Natural killer cell (primary cell): Measurements from ENCODE around the gene EPHA6. TPM values are rescaled to one million over a fixed set of nuclear protein-coding genes. Genes with fewer than 3 reads are reported as not detected.

Experiments
- ATAC-seq, 3 donors: fragments of 150-1000 bp in 2 of 3; fragments of 200-7000 bp in 1 of 3; cut with Tn5 transposase; 1 replicate in 1 of 3; 2 replicates in 2 of 3; pipeline ENCODE4 v1.10.0; 2021; ENCODE audit warnings: mild to moderate bottlenecking in 2 of 3, moderate library complexity in 2 of 3
- DNase-seq, 2 donors: peaks; one replicate each; pipeline versions ENCODE4 v3.0.0 to v3.0.0-alpha.2; 2013 to 2021; ENCODE audit warnings: mixed read lengths in 1 of 2
- H3K27ac ChIP-seq: one replicate; pipeline ENCODE4 v1.5.1; 2013; ENCODE audit warnings: mild to moderate bottlenecking, low read length
- H3K27me3 ChIP-seq: one replicate; pipeline ENCODE4 v1.6.1; 2013; ENCODE audit warnings: low read length; ENCODE audit not compliant: control insufficient read depth, insufficient read depth
- H3K36me3 ChIP-seq: one replicate; pipeline ENCODE4 v1.6.1; 2013; ENCODE audit warnings: low read length; ENCODE audit not compliant: control insufficient read depth, insufficient read depth
- H3K4me1 ChIP-seq: one replicate; pipeline ENCODE4 v1.6.1; 2013; ENCODE audit warnings: low read length; ENCODE audit not compliant: control insufficient read depth, insufficient read depth
- H3K4me3 ChIP-seq: one replicate; pipeline ENCODE4 v1.5.1; 2013; ENCODE audit warnings: low read length
- H3K9me3 ChIP-seq: one replicate; pipeline ENCODE4 v1.6.1; 2013; ENCODE audit warnings: low read length; ENCODE audit not compliant: control insufficient read depth, insufficient read depth
- H3K27ac Mint-ChIP-seq, 2 donors: one replicate each; pipeline ENCODE4 v1.8.0; 2022; ENCODE audit warnings: mild to moderate bottlenecking in 2 of 2, mixed read lengths in 2 of 2, moderate library complexity in 1 of 2
- H3K27me3 Mint-ChIP-seq, 2 donors: one replicate each; pipeline ENCODE4 v1.8.0; 2022; ENCODE audit warnings: low read depth in 2 of 2, mixed read lengths in 2 of 2
- H3K36me3 Mint-ChIP-seq: one replicate; pipeline ENCODE4 v1.8.0; 2022; ENCODE audit warnings: mixed read lengths
- H3K4me1 Mint-ChIP-seq, 2 donors: one replicate each; pipeline ENCODE4 v1.8.0; 2022; ENCODE audit warnings: mixed read lengths in 2 of 2
- H3K4me3 Mint-ChIP-seq: one replicate; pipeline ENCODE4 v1.8.0; 2022; ENCODE audit warnings: mild to moderate bottlenecking, moderate library complexity, mixed read lengths
- H3K9me3 Mint-ChIP-seq, 2 donors: one replicate each; pipeline ENCODE4 v1.8.0; 2022; ENCODE audit warnings: mixed read lengths in 2 of 2
- CTCF ChIP-seq: fragments of 200-600 bp; IDR thresholded peaks from one replicate; pipeline ENCODE4 v1.8.0; 2022; ENCODE audit warnings: antibody characterized with exemption
- WGBS: methylation state at CpG from one replicate; pipeline ENCODE4 v1.1.7; 2013; ENCODE audit warnings: missing lambda C conversion rate; ENCODE audit not compliant: insufficient coverage; 5-methylcytosine and 5-hydroxymethylcytosine counted together
- intact Hi-C: fragments of 100-400 bp; cut with micrococcal nuclease; formaldehyde crosslinking; loops from one replicate; pipeline ENCODE4 v1.14.2; 2022
- total RNA-seq, 4 donors: library from RNA; stranded (reverse); fragments of 120-200 nt in 1 of 4; gene quantifications; one replicate each; pipeline versions ENCODE4 v1.2.3 to v1.2.4, GENCODE V29; 2013 to 2022

Gene EPHA6
- total RNA-seq, 3 donors from 2014 or later (not counting 1 experiment from before 2014, with no cell fraction given), result not detected

GRCh38 chr3:97552186-97552585 lies 737.8 kb downstream of the EPHA6 start:
- H3K4me3 Mint-ChIP-seq, result no peak overlapping the region
- ATAC-seq (no peak), DNase-seq (no peak)
- Histone ChIP-seq H3K27ac (no peak overlapping the region), H3K27me3 (no peaks in the 10 kb centered on the region), H3K4me3 (no peak overlapping the region), H3K36me3 (no peaks in the 10 kb centered on the region), H3K4me1 (no peaks in the 10 kb centered on the region), H3K9me3 (peaks cover 2% of the 10 kb centered on the region)
- peaks cover 0 to 9% of the 10 kb centered on the region in 2 donors for H3K9me3 Mint-ChIP-seq
- H3K27ac Mint-ChIP-seq, result no peak overlapping the region
- intact Hi-C loops, result no loop called here
- H3K36me3 Mint-ChIP-seq, result no peaks in the 10 kb centered on the region
- no peaks in the 10 kb centered on the region for H3K4me1 Mint-ChIP-seq
- TF ChIP-seq CTCF, result no peak
- H3K27me3 Mint-ChIP-seq, result no peaks in the 10 kb centered on the region

GRCh38 chr3:97575742-97576141 lies 761.3 kb downstream of the EPHA6 start:
- H3K27me3 Mint-ChIP-seq, result no peaks in the 10 kb centered on the region
- no peaks in the 10 kb centered on the region for H3K4me1 Mint-ChIP-seq
- DNase-seq (no peak), ATAC-seq (no peak)
- Histone ChIP-seq H3K27me3 (no peaks in the 10 kb centered on the region), H3K9me3 (no peaks in the 10 kb centered on the region), H3K27ac (no peak overlapping the region), H3K4me3 (no peak overlapping the region), H3K36me3 (no peaks in the 10 kb centered on the region), H3K4me1 (no peaks in the 10 kb centered on the region)
- H3K9me3 Mint-ChIP-seq, result peaks cover 4 to 6% of the 10 kb centered on the region in 2 donors
- H3K36me3 Mint-ChIP-seq, result no peaks in the 10 kb centered on the region
- no peak overlapping the region for H3K27ac Mint-ChIP-seq
- 55% methylated on average over 2 of the region's 3 CpGs for WGBS
- H3K4me3 Mint-ChIP-seq, result no peak overlapping the region
- TF ChIP-seq CTCF, result no peak
- intact Hi-C loops, result no loop called here

- WGBS, result 78% methylated on average over 1 of the region's 2 CpGs
- H3K4me1 Mint-ChIP-seq, result no peaks in the 10 kb centered on the region
- no peaks in the 10 kb centered on the region for H3K27me3 Mint-ChIP-seq
- ATAC-seq (no peak), DNase-seq (no peak)
- H3K27ac ChIP-seq, result no peak overlapping the region
- peaks cover 4 to 7% of the 10 kb centered on the region in 2 donors for H3K9me3 Mint-ChIP-seq
- no peaks in the 10 kb centered on the region for H3K27me3 ChIP-seq
- no peaks in the 10 kb centered on the region for H3K4me1 ChIP-seq
- H3K36me3 ChIP-seq, result no peaks in the 10 kb centered on the region
- H3K4me3 ChIP-seq, result no peak overlapping the region
- H3K27ac Mint-ChIP-seq, result no peak overlapping the region
- intact Hi-C loops, result no loop called here
- H3K9me3 ChIP-seq, result no peaks in the 10 kb centered on the region
- no peaks in the 10 kb centered on the region for H3K36me3 Mint-ChIP-seq
- H3K4me3 Mint-ChIP-seq, result no peak overlapping the region
- TF ChIP-seq CTCF, result no peak
These were observed 761.8 kb downstream of the EPHA6 start for GRCh38 chr3:97576221-97576620.

- Mint-ChIP-seq H3K36me3 (no peaks in the 10 kb centered on the region), H3K4me3 (no peak overlapping the region), H3K4me1 (no peaks in the 10 kb centered on the region), H3K27me3 (no peaks in the 10 kb centered on the region), H3K9me3 (peaks cover 4 to 7% of the 10 kb centered on the region in 2 donors), H3K27ac (no peak overlapping the region)
- Histone ChIP-seq H3K27me3 (no peaks in the 10 kb centered on the region), H3K4me1 (no peaks in the 10 kb centered on the region), H3K27ac (no peak overlapping the region), H3K36me3 (no peaks in the 10 kb centered on the region), H3K4me3 (no peak overlapping the region), H3K9me3 (no peaks in the 10 kb centered on the region)
- WGBS, result no CpG with 5 or more reads among the region's 3 CpGs
- DNase-seq (no peak), ATAC-seq (no peak)
- intact Hi-C loops, result no loop called here
- TF ChIP-seq CTCF, result no peak
These were observed 765.0 kb downstream of the EPHA6 start for GRCh38 chr3:97579365-97579764.
